Calu3 (cell line): Measurements from ENCODE around the gene MDM4. TPM values are rescaled to one million over a fixed set of nuclear protein-coding genes. Genes with fewer than 3 reads are reported as not detected.

Experiments used
- BruUV-seq: library from RNA; stranded (reverse); fragments of 400-500 nt; replicated peaks from 2 replicates; lab custom pipeline; 2021; lab: Mats Ljungman, UMichigan
- CTCF ChIA-PET: fragments of 300-600 bp; sonication (Branson Sonifier 250); formaldehyde crosslinking; loops from one replicate; lab custom pipeline; 2022; ENCODE audit warnings: antibody characterized with exemption; lab: Charles Lee
- DNase-seq: peaks from one replicate; pipeline ENCODE4 v3.0.0; 2022
- H3K27ac Mint-ChIP-seq: one replicate; pipeline ENCODE4 v1.8.0; 2022; ENCODE audit warnings: mixed read lengths; ENCODE audit not compliant: unreplicated experiment
- H3K27me3 Mint-ChIP-seq: one replicate; pipeline ENCODE4 v1.8.0; 2022; ENCODE audit warnings: mixed read lengths; ENCODE audit not compliant: unreplicated experiment
- H3K36me3 Mint-ChIP-seq: one replicate; pipeline ENCODE4 v1.8.0; 2022; ENCODE audit warnings: mild to moderate bottlenecking, moderate library complexity, mixed read lengths; ENCODE audit not compliant: insufficient read depth, unreplicated experiment
- H3K4me1 Mint-ChIP-seq: one replicate; pipeline ENCODE4 v1.8.0; 2022; ENCODE audit warnings: mild to moderate bottlenecking, low read depth, mixed read lengths; ENCODE audit not compliant: unreplicated experiment
- H3K4me3 Mint-ChIP-seq: one replicate; pipeline ENCODE4 v1.8.0; 2022; ENCODE audit warnings: mild to moderate bottlenecking, low read depth, moderate library complexity, mixed read lengths; ENCODE audit not compliant: unreplicated experiment
- H3K9me3 Mint-ChIP-seq: one replicate; pipeline ENCODE4 v1.8.0; 2022; ENCODE audit warnings: low read depth, mixed read lengths; ENCODE audit not compliant: unreplicated experiment
- CTCF ChIP-seq: fragments of 200-600 bp; IDR thresholded peaks from one replicate; pipeline ENCODE4 v1.8.0; 2022; ENCODE audit warnings: antibody characterized with exemption; ENCODE audit not compliant: unreplicated experiment
- intact Hi-C: fragments of 100-400 bp; cut with micrococcal nuclease; formaldehyde crosslinking; loops from one replicate; pipeline ENCODE4 v1.10.0; 2022; ENCODE audit not compliant: unreplicated experiment
- total RNA-seq: library from RNA; stranded (reverse); gene quantifications from 2 replicates; pipeline ENCODE4 v1.2.3, GENCODE V29; 2022

MDM4 gene
- total RNA-seq, 1 experiment from 2014 or later, result 106 TPM

- no peak for DNase-seq
- peaks cover 18% of the 10 kb centered on the region for H3K4me1 Mint-ChIP-seq
- no peak overlapping the region for H3K4me3 Mint-ChIP-seq
- intact Hi-C loops, result no loop called here
- H3K27me3 Mint-ChIP-seq, result no peaks in the 10 kb centered on the region
- H3K27ac Mint-ChIP-seq, result no peak overlapping the region
- no peaks in the 10 kb centered on the region for H3K9me3 Mint-ChIP-seq
- H3K36me3 Mint-ChIP-seq, result no peaks in the 10 kb centered on the region
- TF ChIP-seq CTCF, result no peak
- BruUV-seq, result no TSS peak
- CTCF ChIA-PET, result no interaction called here
Observed at GRCh38 chr1:204468766-204469302, 47.4 kb upstream of the MDM4 start.

GRCh38 chr1:204469304-204469703 is 46.9 kb upstream of the MDM4 start:
- H3K4me1 Mint-ChIP-seq, result peaks cover 18% of the 10 kb centered on the region
- no peaks in the 10 kb centered on the region for H3K27me3 Mint-ChIP-seq
- intact Hi-C loops, result no loop called here
- H3K9me3 Mint-ChIP-seq, result no peaks in the 10 kb centered on the region
- no peak overlapping the region for H3K4me3 Mint-ChIP-seq
- CTCF ChIA-PET, result no interaction called here
- no peaks in the 10 kb centered on the region for H3K36me3 Mint-ChIP-seq
- no TSS peak for BruUV-seq
- no peak for TF ChIP-seq CTCF
- no peak for DNase-seq
- no peak overlapping the region for H3K27ac Mint-ChIP-seq

- Mint-ChIP-seq H3K9me3 (peaks cover 3% of the 10 kb centered on the region), H3K36me3 (no peaks in the 10 kb centered on the region), H3K27me3 (no peaks in the 10 kb centered on the region), H3K4me3 (no peak overlapping the region), H3K27ac (no peak overlapping the region), H3K4me1 (peaks cover 2% of the 10 kb centered on the region)
- DNase-seq, result no peak
- no peak for TF ChIP-seq CTCF
- CTCF ChIA-PET, result no interaction called here
- no TSS peak for BruUV-seq
- intact Hi-C loops, result no loop called here
Observed at GRCh38 chr1:204471687-204472086, 44.5 kb upstream of the MDM4 start.

GRCh38 chr1:204472660-204473059 is 43.5 kb upstream of the MDM4 start:
- no peak overlapping the region for H3K27ac Mint-ChIP-seq
- no peaks in the 10 kb centered on the region for H3K36me3 Mint-ChIP-seq
- CTCF ChIA-PET, result no interaction called here
- TF ChIP-seq CTCF, result no peak
- no TSS peak for BruUV-seq
- H3K9me3 Mint-ChIP-seq, result peaks cover 3% of the 10 kb centered on the region
- H3K4me1 Mint-ChIP-seq, result peaks cover 9% of the 10 kb centered on the region
- H3K27me3 Mint-ChIP-seq, result no peaks in the 10 kb centered on the region
- H3K4me3 Mint-ChIP-seq, result no peak overlapping the region
- intact Hi-C loops, result no loop called here
- no peak for DNase-seq
